Right lobe of liver (tissue), 6 donors: ENCODE results near the gene EPM2AIP1. TPM values are rescaled to one million over a fixed set of nuclear protein-coding genes. Genes with fewer than 3 reads are reported as not detected.

Experiments used
- ATAC-seq, 4 donors: fragments of 200-7000 bp; cut with Tn5 transposase; one replicate each; pipeline ENCODE4 v1.9.1; 2020; ENCODE audit warnings: mild to moderate bottlenecking in 4 of 4, moderate library complexity in 4 of 4
- DNase-seq, 3 donors: peaks; one replicate each; pipeline ENCODE4 v3.0.0-alpha.2; 2020
- H3K27ac ChIP-seq, 3 donors: fragments of 200-600 bp; one replicate each; pipeline ENCODE4 v1.8.0; 2022
- H3K27me3 ChIP-seq, 2 donors: fragments of 200-600 bp; one replicate each; pipeline ENCODE4 v1.8.0; 2022
- H3K36me3 ChIP-seq, 4 donors: fragments of 200-600 bp; sonication (generic) in 1 of 4; one replicate each; pipeline versions ENCODE4 v1.5.1 to v1.8.0; 2017 to 2022; ENCODE audit warnings: control low read depth in 1 of 4
- H3K4me1 ChIP-seq, 4 donors: fragments of 200-600 bp; sonication (generic) in 1 of 4; one replicate each; pipeline versions ENCODE4 v1.5.1 to v1.8.0; 2017 to 2022; ENCODE audit warnings: control low read depth in 1 of 4
- H3K4me3 ChIP-seq, 3 donors: fragments of 200-600 bp; one replicate each; pipeline ENCODE4 v1.8.0; 2022
- H3K9me3 ChIP-seq, 4 donors: fragments of 200-600 bp; sonication (generic) in 1 of 4; one replicate each; pipeline versions ENCODE4 v1.5.1 to v1.8.0; 2017 to 2022; ENCODE audit warnings: control low read depth in 1 of 4
- POLR2A ChIP-seq: fragments of 450-650 bp; IDR thresholded peaks from one replicate; pipeline ENCODE4 v1.6.1; 2017; ENCODE audit warnings: antibody characterized with exemption, mild to moderate bottlenecking
- WGBS: methylation state at CpG from one replicate; pipeline ENCODE4 v1.1.6; 2018; ENCODE audit warnings: low coverage, low lambda C conversion rate; ENCODE audit not compliant: insufficient coverage; ENCODE audit errors: missing lambda C conversion rate; 5-methylcytosine and 5-hydroxymethylcytosine counted together
- intact Hi-C, 2 donors: fragments of 100-400 bp; cut with DNase I; formaldehyde crosslinking; loops; one replicate each; pipeline versions ENCODE4 v1.11.2 to v1.14.1; 2022
- total RNA-seq, 6 experiments: library from RNA; depleted of rRNA in 2 of 6; stranded (reverse); fragments of >200 nt in 2 of 6; fragmentation: NEBNext Ultra II Directional in 3 of 6; extraction: Animal tissue kit (Norgen Biotek cat#: 25700) in 3 of 6; gene quantifications; one replicate each; pipeline versions ENCODE4 v1.1.0 to v1.2.4, GENCODE V29; 2016 to 2023
- TF ChIP-seq, protein P1 (sequence below), 4 donors: fragments of 200-600 bp in 3 of 4; fragments of 450-650 bp in 1 of 4; IDR thresholded peaks; one replicate each; pipeline versions ENCODE4 v1.5.1 to v1.8.0; 2016 to 2022; ENCODE audit warnings: antibody characterized with exemption in 4 of 4, mild to moderate bottlenecking in 2 of 4
- donor health status: DM: no; HTN: yes; CAD: no.
- donor health status: DM: no; HTN: no; CAD: no.
- donor health status: DM: no; HTN: no; CAD: no.
- donor health status: DM: no; HTN: yes; CAD: no.
- donor health status: DM: no; HTN: yes; CAD: no.

Gene EPM2AIP1
- total RNA-seq, 6 experiments from 2014 or later = 4.5 to 8.9 (median 6.1) TPM

DNA sequence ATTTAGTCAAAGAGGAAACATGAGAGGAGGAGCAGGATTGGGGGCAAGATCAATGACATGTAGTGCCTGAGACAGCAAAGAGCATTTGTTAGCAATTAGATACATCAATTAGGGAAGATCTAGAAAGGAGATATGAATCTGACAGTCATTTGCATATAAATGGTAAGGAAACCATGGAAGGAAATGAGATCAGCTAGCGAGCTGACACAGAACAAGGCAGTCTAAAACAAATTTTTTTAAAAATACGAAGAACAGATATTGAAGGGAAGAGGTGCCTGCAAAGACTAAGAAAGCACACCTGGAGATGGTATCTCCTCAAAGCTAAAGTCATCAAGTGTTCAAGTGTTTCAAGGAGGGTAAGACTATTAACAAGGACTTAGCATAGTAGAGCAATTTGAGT, 4.6 kb downstream of the EPM2AIP1 start:
- Histone ChIP-seq H3K4me3 (no peak overlapping the region), H3K9me3 (no peaks in the 10 kb centered on the region), H3K36me3 (peaks cover 5 to 30% (median 19%) of the 10 kb centered on the region in 4 donors), H3K27ac (no peak overlapping the region), H3K27me3 (no peaks in the 10 kb centered on the region), H3K4me1 (peaks cover 0 to 27% (median 9%) of the 10 kb centered on the region in 4 donors)
- ATAC-seq (no peak), DNase-seq (no peak)
- TF ChIP-seq POLR2A = no peak
- TF ChIP-seq, protein P1, sequence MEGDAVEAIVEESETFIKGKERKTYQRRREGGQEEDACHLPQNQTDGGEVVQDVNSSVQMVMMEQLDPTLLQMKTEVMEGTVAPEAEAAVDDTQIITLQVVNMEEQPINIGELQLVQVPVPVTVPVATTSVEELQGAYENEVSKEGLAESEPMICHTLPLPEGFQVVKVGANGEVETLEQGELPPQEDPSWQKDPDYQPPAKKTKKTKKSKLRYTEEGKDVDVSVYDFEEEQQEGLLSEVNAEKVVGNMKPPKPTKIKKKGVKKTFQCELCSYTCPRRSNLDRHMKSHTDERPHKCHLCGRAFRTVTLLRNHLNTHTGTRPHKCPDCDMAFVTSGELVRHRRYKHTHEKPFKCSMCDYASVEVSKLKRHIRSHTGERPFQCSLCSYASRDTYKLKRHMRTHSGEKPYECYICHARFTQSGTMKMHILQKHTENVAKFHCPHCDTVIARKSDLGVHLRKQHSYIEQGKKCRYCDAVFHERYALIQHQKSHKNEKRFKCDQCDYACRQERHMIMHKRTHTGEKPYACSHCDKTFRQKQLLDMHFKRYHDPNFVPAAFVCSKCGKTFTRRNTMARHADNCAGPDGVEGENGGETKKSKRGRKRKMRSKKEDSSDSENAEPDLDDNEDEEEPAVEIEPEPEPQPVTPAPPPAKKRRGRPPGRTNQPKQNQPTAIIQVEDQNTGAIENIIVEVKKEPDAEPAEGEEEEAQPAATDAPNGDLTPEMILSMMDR (IDR thresholded peaks at IDR 0.05) = no peak
- 52% methylated on average over 2 of the region's 2 CpGs for WGBS
- intact Hi-C loops = no loop called here

DNA sequence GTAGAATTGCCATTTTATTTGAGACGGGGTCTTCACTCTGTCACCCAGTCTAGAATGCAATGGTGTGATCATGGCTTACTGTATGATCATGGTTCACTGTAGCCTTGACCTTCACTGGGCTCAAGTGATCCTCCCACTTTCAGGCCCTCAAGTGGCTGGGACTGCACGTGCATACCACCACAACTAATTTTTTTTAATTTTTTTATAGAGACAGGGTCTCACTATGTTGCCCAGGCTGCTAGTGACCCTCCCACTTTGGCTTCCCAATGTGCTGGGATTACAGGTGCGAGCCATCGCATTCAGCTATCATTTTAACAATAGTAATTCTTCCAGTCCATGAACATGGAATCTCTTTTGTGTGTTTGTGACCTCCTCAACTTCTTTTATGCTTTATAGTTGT, 11.9 kb downstream of the EPM2AIP1 start:
- intact Hi-C loops = no loop called here
- WGBS = 91% methylated on average over 3 of the region's 4 CpGs
- Histone ChIP-seq H3K27ac (no peak overlapping the region), H3K36me3 (peaks cover 5 to 24% (median 15%) of the 10 kb centered on the region in 4 donors), H3K4me3 (no peak overlapping the region), H3K4me1 (no peaks in the 10 kb centered on the region), H3K27me3 (no peaks in the 10 kb centered on the region), H3K9me3 (no peaks in the 10 kb centered on the region)
- ATAC-seq (no peak), DNase-seq (no peak)
- TF ChIP-seq POLR2A = no peak
- TF ChIP-seq, protein P1 (IDR thresholded peaks at IDR 0.05) = no peak

DNA sequence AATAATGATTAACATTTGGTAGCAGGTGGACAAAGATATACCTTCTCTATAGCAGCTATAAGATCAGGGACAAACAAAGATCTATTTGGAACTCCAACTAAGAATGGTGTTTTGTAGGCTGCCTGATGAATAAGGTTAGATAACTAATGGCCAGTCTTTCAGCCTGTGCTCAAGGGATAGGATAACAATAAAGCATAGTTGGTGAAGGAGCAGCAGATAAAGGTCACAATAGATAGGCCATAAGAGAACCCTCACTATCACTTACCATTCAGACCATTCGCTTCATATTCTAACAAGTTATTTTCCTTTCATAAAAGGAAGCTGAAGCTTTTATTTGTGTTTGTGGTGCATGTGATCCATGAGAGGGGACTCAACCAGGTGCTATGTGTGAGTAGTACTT, 19.8 kb downstream of the EPM2AIP1 start:
- intact Hi-C loops = no loop called here
- no peak for ATAC-seq
- no peaks in the 10 kb centered on the region for H3K9me3 ChIP-seq
- no peak overlapping the region for H3K27ac ChIP-seq
- 100% methylated on average over 1 of the region's 1 CpG for WGBS
- no peaks in the 10 kb centered on the region for H3K27me3 ChIP-seq
- TF ChIP-seq POLR2A = no peak
- TF ChIP-seq, protein P1 (IDR thresholded peaks at IDR 0.05) = no peak
- H3K4me3 ChIP-seq = no peak overlapping the region
- no peaks in the 10 kb centered on the region for H3K4me1 ChIP-seq
- no peaks in the 10 kb centered on the region for H3K36me3 ChIP-seq
- DNase-seq = no peak

DNA sequence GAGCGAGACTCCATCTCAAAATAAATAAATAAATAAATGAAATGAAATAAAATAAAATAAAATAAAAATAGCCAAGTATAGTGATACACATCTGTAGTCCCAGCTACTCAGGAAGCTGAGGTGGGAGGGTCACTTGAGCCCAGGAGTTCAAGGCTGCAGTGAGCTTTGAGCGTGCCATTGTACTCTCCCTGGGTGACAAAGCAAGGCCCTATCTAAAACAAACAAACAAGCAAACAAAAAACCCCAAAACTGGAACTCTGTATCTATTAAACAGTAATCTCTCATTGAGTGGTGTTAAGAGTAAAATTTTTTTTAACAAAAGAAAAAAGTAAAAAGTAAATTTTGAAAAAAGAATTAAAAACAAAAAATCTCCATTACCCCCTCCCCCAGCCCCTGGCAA, 20.8 kb downstream of the EPM2AIP1 start:
- Histone ChIP-seq H3K27me3 (no peaks in the 10 kb centered on the region), H3K4me1 (no peaks in the 10 kb centered on the region), H3K36me3 (no peaks in the 10 kb centered on the region), H3K4me3 (no peak overlapping the region), H3K9me3 (no peaks in the 10 kb centered on the region), H3K27ac (no peak overlapping the region)
- DNase-seq (no peak), ATAC-seq (no peak)
- WGBS = 73% methylated on average over 2 of the region's 2 CpGs
- intact Hi-C loops = no loop called here
- no peak for TF ChIP-seq POLR2A
- TF ChIP-seq, protein P1 (IDR thresholded peaks at IDR 0.05) = no peak
